ENCODE data around the gene USP53.

The USP53 gene

DNA sequence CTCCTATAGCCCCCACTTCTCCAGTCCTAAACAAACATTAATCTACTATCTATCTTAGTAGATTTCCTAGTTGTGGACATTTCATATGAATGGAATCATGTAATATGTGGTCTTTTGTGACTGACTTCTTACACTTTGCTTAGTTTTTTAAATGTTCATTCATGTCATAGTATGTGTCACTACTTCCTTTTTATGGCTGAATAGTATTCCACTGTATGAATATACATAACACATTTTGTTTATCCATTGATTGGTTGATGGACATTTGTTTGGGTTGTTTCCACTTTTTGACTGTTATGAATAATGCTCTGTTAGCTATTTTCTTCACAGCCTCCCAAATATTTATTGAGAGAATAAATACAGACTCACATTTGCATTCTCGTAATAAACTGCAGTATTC, 19.8 kb downstream of the USP53 start:
- peak overlapping the region; percentile 48 for H3K4me2 ChIP-seq (ENCODE audit: low read length)
- H3F3A ChIP-seq (ENCODE audit: control insufficient read depth, insufficient read depth), result peaks cover 10% of the 10 kb centered on the region
- no peaks in the 10 kb centered on the region for H3K9me3 ChIP-seq (ENCODE audit: control insufficient read depth, insufficient read depth, low read length)
- H3K27me3 ChIP-seq (ENCODE audit: control insufficient read depth, low read length), result no peaks in the 10 kb centered on the region
- H3K4me3 ChIP-seq (ENCODE audit: low read length), result no peak overlapping the region
- peaks cover 23% of the 10 kb centered on the region for H4K20me1 ChIP-seq (ENCODE audit: control insufficient read depth, insufficient read depth, low read depth, low read length)
- peaks cover 93% of the 10 kb centered on the region for H3K36me3 ChIP-seq (ENCODE audit: control insufficient read depth, low read length)
- TF ChIP-seq, protein P1, sequence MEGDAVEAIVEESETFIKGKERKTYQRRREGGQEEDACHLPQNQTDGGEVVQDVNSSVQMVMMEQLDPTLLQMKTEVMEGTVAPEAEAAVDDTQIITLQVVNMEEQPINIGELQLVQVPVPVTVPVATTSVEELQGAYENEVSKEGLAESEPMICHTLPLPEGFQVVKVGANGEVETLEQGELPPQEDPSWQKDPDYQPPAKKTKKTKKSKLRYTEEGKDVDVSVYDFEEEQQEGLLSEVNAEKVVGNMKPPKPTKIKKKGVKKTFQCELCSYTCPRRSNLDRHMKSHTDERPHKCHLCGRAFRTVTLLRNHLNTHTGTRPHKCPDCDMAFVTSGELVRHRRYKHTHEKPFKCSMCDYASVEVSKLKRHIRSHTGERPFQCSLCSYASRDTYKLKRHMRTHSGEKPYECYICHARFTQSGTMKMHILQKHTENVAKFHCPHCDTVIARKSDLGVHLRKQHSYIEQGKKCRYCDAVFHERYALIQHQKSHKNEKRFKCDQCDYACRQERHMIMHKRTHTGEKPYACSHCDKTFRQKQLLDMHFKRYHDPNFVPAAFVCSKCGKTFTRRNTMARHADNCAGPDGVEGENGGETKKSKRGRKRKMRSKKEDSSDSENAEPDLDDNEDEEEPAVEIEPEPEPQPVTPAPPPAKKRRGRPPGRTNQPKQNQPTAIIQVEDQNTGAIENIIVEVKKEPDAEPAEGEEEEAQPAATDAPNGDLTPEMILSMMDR (IDR thresholded peaks at IDR 0.05; ENCODE audit: low read depth, low read length, poor library complexity, severe bottlenecking), result no peak
- TF ChIP-seq EZH2phosphoT487 (IDR thresholded peaks at IDR 0.05; ENCODE audit: borderline replicate concordance, low read length), result no peak
- H3K79me2 ChIP-seq (ENCODE audit: control insufficient read depth, low read length), result peaks cover 100% of the 10 kb centered on the region
- no peaks in the 10 kb centered on the region for H3K9me2 ChIP-seq (replicated peaks; ENCODE audit: control insufficient read depth, low read length)
- no peak overlapping the region for H3K27ac ChIP-seq (ENCODE audit: low read depth, low read length)
- peaks cover 58% of the 10 kb centered on the region for H3K4me1 ChIP-seq (ENCODE audit: control insufficient read depth, low read length)

DNA sequence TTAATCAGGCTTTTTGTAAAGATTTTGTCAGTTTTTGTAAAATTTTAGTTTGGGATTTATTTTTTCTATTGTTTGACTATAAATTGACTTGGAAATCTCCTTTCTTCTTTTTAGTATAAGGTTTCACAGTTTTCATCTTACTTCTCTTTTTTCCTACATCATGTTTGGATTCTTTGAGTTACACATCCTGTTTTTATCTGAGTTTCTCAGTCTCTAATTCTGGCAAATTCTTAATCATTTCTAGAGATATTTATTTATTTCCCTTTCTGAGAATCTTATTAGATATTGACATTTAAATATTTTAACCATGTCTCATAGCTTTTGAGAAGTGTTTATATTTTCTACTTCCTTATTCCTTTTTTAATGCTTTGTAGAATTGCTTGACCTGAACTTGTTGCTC, 20.7 kb downstream of the USP53 start:
- Histone ChIP-seq H3K9me3 (ENCODE audit: control insufficient read depth, insufficient read depth, low read length) (no peaks in the 10 kb centered on the region), H3K36me3 (ENCODE audit: control insufficient read depth, low read length) (peaks cover 92% of the 10 kb centered on the region), H3K27ac (ENCODE audit: low read depth, low read length) (peak overlapping the region; percentile 2; the same call in 1 of the 2 replicates), H3K4me2 (ENCODE audit: low read length) (peak overlapping the region; percentile 48), H3K4me3 (ENCODE audit: low read length) (peak overlapping the region; percentile 13; the same call in 1 of the 2 replicates), H3K79me2 (ENCODE audit: control insufficient read depth, low read length) (peaks cover 100% of the 10 kb centered on the region), H3K4me1 (ENCODE audit: control insufficient read depth, low read length) (peaks cover 56% of the 10 kb centered on the region), H4K20me1 (ENCODE audit: control insufficient read depth, insufficient read depth, low read depth, low read length) (peaks cover 23% of the 10 kb centered on the region), H3F3A (ENCODE audit: control insufficient read depth, insufficient read depth) (peaks cover 6% of the 10 kb centered on the region; the same call in 1 of the 2 replicates), H3K27me3 (ENCODE audit: control insufficient read depth, low read length) (no peaks in the 10 kb centered on the region), H3K9me2 (replicated peaks; ENCODE audit: control insufficient read depth, low read length) (no peaks in the 10 kb centered on the region)
- TF ChIP-seq, protein P1 (IDR thresholded peaks at IDR 0.05; ENCODE audit: low read depth, low read length, poor library complexity, severe bottlenecking), result no peak
- TF ChIP-seq EZH2phosphoT487 (IDR thresholded peaks at IDR 0.05; ENCODE audit: borderline replicate concordance, low read length), result no peak

DNA sequence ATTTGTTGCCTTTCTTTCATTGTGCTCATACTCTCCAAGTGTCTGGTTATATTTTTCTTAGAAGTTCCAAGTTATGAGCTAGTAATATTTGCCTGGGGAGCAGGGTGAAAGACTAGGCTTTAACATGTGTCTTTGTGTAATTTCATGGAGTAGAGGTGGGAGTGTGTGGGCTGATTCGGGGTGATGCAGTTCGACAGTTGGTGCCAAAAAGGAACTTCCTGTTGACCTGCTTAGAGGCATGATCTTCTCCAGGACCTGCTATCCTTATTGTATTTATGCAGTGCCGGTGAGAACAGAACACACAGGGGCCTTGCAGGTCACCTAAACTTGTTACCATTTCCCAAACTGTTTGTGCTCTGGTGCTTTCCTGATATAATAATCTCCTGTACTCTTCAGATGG, 21.2 kb downstream of the USP53 start:
- peak overlapping the region; percentile 48 for H3K4me2 ChIP-seq (ENCODE audit: low read length)
- peaks cover 100% of the 10 kb centered on the region for H3K79me2 ChIP-seq (ENCODE audit: control insufficient read depth, low read length)

More for the DNA sequence above, 21.2 kb downstream of the USP53 start:
- Histone ChIP-seq H3K27ac (ENCODE audit: low read depth, low read length) (peak overlapping the region; percentile 2; the same call in 1 of the 2 replicates), H3K9me2 (replicated peaks; ENCODE audit: control insufficient read depth, low read length) (no peaks in the 10 kb centered on the region), H3F3A (ENCODE audit: control insufficient read depth, insufficient read depth) (peaks cover 6% of the 10 kb centered on the region; the same call in 1 of the 2 replicates), H3K9me3 (ENCODE audit: control insufficient read depth, insufficient read depth, low read length) (no peaks in the 10 kb centered on the region), H3K4me3 (ENCODE audit: low read length) (peak overlapping the region; percentile 13; the same call in 1 of the 2 replicates), H3K36me3 (ENCODE audit: control insufficient read depth, low read length) (peaks cover 94% of the 10 kb centered on the region), H3K27me3 (ENCODE audit: control insufficient read depth, low read length) (no peaks in the 10 kb centered on the region), H4K20me1 (ENCODE audit: control insufficient read depth, insufficient read depth, low read depth, low read length) (peaks cover 23% of the 10 kb centered on the region), H3K4me1 (ENCODE audit: control insufficient read depth, low read length) (peaks cover 53% of the 10 kb centered on the region)
- TF ChIP-seq, protein P1 (IDR thresholded peaks at IDR 0.05; ENCODE audit: low read depth, low read length, poor library complexity, severe bottlenecking), result no peak
- no peak for TF ChIP-seq EZH2phosphoT487 (IDR thresholded peaks at IDR 0.05; ENCODE audit: borderline replicate concordance, low read length)
